Dermis blood vessel endothelial cell (primary cell): Measurements from ENCODE around the gene SLC6A1. TPM values are rescaled to one million over a fixed set of nuclear protein-coding genes. Genes with fewer than 3 reads are reported as not detected.
A peak's percentile ranks its signal among the peaks of the same experiment; 100 is the strongest.

Experiments
- DNase-seq: peaks from one replicate; pipeline ENCODE4 v3.0.0; 2010
- total RNA-seq: library from RNA; depleted of rRNA; stranded (reverse); fragments of >200 nt; gene quantifications from 2 replicates; pipeline ENCODE4 v1.2.3, GENCODE V29; 2014

Gene SLC6A1
- under 0.01 TPM in 1 of 2 replicates, not detected in the other for total RNA-seq

DNA sequence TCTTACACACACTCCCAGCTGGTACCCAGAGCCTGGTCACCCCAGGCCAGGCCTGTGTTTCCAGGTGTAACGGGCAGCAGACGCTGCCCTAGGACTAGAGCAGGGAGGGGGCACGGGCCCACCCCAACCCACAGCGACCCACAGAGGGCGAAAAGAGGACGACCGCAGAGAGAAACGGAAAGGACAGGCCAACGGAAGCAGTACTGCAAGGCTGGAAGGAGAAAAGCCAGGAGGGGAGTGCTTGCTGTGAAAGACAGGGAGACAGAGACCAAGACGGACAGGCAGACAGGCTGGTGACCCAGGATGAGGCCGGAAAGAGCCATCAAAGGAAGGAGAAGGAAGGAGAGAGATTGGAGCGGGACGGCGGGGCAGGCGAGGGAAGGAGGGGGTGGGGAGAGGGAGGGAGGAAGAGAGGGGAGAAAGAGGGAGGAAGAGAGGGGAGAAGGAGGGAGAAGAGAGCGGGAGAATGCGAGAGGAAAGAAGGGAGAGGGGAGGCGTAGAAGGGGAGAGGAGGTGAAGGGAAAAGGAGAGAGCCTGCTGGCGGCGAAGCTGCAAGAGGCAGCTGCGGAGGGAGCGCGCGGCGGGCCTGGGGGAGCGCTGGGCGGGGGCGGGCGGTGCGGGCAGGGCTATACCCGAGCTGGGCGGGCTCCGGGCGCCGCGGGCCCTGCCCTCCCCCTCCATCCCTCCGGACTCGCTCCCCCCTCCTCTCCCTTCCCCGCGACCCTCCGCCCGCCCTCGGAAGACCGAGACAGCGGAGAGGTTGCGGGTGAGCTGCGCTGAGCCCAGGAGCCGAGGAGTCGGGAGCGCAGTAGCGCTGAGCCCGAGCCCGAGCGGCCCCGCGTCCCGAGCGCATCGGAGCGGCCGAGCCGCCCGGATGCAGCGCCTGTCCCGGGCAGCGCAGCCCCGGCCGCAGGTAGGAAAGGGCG lies at the start of gene SLC6A1:
SLC6A1 (plus strand) TSS at position 732 of the 926 bp plus-strand sequence. CDS start 24,464 bp downstream, outside the sequence.
- no peak for DNase-seq

DNA sequence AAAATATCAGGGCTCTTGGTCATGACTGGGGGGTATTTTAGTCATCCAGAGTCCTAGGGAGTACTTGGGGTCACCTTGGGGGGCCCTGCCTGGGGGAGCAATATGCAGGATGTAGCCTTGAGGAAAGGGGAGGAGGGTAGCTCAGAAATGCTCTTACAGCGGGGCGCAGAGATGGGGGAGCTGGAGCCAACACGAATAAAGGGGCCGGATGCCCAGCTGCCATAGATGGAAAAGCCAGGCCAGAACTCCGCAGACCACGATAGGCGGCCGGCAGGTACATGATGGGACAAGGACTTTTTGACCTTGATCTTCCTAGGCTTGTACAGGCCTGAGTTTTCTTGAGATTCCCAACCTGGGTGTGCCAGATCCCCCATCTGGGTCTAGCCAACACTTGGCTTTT lies 47.7 kb upstream of the SLC6A1 start:
- DNase-seq = no peak

DNA sequence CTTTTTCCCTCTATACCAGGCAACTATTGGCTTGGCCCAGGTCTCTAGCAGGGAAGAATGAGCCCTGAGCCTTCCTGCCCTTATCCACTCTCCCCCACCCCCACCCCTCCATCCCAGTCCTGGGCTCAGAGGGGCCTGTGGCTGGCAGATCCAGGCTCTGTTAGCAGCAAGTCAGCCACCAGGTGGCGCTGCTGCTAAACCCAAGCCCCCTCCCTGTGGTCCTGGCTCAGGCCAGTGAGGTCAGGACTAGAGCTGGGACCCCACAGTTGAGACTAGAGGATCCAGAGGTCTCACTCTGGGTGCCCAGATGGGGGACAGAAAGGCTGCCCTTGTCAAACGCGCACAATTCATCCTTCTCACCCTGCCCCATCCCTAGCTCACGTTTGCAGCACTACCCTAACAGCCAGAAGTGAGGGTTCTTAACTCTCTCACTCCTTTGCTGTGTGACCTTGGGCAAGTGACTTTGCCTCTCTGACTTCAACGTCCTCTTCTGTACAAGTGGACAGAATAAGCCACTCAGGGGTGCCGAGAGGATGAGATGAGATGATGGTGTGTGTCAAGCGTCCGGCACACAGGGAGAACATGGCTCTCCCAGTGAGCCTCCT lies 46.8 kb upstream of the SLC6A1 start:
- DNase-seq = peak; percentile 77

DNA sequence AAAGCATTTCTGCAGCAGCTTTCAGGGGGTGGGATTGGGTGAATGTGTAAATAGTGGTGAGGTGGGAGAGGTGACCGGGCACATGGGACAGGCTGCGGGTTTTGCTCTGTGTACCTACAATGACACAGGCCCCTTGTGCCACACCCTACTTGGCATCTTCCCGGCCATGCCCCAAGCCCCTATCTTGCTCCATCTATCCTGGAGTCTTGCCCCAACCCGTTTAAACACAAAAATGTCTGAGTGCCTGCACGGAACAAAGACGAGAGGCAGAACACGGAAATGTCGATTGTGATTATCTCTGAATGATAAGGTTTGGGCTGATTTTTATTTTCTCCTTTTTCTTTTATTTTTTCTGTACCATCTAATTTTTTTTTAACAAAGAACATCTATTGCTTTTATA lies 46.0 kb upstream of the SLC6A1 start:
- no peak for DNase-seq

DNA sequence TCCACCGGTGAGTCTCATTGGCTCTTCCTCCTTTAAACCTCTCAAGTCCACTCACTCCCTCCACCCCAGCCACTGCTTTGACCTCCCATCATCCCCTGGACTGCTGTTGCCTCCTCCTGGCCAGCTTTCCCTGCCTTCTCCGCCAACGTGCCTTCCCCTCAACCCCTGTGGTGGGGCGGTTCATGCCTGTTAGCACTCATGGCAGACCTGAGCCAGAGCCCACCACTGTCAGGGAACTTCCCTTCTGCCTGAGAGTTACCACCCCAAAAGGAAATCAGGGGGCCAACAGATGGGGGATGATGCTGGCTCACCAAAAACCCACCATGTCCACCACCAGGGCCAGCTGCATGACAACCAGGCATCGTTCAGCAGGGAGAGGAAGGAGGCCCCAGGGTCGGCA lies 44.2 kb upstream of the SLC6A1 start:
- DNase-seq = no peak

DNA sequence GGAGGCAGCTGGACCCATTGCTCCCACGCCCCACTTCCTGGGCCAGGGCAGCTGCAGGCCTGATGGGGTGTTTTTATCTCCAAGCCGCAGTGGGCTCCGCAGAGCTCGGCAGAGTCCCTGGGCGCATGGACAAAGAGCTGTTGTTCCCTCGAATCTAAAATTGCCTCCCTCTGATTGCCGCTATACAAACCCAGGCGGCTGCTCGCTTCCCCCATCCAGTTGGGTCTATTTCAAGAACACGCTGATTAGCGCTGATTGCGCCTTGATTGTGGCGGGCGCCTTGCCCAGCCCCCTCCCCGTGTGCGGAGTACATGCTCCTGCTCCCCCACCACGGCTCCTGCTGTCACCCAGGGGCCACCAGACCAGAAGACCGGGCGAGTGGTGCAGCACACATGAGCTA lies 43.4 kb upstream of the SLC6A1 start:
- DNase-seq = no peak

DNA sequence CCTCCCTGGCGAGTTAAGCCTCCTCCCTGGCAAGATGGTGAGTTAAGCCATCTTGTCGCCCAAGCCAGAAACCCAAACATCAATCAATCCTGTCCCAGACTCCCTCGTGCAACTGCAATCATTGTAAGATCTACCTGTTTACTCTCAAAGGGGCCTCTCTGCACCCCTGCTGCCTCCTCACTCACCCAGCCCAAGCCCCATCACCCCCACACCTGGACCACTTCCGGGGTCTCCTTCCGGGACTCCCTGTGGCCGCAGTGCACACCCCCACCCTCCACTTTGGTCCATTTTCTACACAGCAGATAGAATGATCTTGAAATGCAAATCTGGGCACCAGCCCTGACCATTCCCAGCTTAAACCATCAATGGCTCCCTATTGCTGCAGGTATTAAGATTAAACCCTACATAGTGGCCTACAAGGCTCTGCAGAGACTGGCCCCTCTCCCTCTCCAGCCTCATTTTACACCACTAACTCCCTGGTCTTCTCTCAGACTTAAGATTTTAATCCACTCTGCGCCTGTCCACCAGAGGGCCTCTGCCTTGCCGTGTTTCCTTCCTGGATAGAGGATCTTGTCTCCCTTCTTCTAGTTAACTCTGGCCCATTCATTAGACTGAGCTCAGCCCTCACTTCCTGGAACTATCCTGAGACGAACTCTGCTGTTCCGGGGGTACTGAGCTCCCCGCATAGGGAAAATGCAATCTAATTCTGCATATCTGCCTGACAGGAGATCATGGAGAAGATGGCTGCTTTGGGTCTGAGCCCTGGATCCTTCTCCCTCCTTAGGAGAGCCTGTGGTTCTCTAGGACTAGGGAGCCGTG lies 41.9 kb upstream of the SLC6A1 start:
- DNase-seq = peak; percentile 56

DNA sequence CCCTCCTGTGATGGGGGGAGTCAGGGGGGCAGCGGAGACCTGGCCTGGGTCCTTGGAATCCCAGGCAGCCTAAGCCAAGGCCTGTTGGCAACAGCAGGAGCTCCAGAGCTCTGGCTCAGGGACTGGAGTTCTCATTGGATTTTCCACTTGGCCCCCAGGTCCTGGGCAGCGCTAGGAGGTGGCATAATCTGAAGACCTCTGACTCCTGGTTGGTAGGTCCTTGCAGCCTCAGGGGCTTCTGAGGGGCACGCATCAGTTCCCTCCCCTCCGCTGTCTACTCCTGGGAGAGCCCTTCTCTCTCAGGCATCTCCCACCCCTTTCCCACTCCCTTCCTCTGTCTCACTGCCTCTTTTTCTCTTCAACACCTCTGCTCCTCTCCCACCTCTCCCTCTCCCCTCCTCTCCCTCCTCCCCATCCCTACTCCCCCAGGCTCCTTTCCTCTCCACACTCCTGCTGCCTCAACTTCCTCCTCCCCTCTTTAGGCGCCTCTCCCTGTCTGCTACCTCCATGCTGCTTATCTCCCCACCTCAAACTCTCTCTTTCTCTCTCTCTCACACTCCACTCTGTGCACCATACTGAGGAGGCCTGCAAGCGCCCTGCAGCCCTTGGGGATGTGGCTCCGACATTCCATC lies 41.1 kb upstream of the SLC6A1 start:
- DNase-seq = no peak

DNA sequence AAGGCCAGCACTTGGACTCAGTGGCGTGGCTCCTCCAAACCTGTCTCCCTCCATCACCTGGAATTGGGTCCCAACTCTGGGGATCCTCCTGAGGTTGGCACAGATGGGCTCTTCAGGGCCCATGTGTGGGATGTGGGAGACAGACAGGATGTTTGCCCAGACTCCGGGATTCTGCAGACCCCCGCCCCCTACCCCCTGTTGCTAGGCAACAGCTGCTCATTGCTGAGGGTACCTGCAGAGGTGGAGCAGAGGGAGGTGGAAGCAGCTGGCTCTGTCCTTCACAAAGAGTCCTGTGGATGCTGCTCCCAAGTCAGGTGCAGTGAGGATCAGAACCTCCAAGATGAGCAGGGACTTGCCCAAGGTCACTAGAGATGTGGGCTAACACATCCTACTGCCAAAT lies 40.0 kb upstream of the SLC6A1 start:
- no peak for DNase-seq

DNA sequence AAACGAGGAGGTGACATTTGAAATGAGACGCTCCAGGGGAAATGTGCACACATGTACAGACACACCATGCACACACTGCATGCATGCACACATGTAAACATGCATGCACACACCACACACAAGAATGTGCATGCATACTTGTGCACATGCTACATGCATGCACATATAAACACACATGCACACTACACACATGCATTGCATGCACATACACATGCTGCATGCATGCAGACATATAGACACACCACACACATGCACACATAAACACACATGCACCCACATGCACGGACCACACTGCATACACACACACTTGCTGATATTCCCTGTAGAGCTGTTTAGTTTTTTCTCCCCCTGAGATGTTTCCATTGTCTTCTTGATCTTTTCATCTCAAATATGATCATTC lies 37.8 kb upstream of the SLC6A1 start:
- DNase-seq = no peak

DNA sequence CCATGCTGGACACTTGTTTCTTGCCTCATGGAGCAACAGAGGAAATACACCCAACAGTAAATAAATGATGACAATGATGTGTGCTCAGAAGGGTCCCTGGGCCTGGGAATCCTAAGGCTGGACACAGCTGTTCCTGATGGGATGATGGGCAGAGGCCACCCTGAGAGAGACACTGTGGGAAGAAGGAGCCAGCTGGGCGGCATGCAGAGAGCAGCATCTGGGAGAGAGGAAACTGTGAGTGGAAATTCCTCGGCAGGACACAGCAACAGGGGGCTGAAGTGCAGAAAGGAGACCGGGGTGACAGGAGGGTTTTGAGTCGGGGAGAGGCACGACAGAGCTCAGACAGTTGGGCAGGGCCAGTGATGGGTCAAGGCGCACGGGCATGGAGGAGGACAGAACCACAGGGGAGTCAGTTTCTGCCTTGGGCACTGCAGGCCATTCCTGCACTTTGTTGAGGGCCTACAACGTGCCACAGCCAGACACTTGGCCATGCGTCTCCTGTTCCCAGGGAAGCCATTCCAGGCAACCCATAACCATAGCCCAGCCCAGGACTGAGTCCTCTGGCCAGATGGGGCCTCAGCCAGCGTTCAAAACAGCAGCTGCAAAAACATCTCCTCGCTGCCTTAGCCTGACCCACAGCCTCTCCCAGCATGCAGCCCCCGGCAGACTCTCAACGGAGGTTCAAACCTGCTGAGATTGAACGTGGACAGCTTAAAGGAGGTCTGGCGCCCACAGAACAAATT lies 36.7 kb upstream of the SLC6A1 start:
- no peak for DNase-seq

DNA sequence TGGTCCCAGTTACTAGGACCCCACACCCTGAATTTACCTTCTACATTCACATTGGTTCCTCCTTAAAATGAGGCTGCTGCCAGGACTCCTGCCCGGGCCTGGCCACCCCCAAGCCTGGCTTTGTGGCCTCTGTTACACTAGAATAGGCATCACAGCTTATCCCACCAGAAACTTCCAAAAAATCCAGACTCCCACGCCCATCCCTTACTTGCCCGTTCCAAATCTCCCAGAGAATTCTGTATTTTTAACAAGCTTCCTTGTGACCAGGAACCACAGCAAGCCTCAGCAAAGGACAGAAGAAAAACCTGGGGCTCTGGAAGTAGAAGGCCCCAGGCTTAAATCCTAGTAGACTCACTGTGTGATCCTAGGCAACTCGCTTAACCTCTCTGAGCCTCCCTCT lies 36.0 kb upstream of the SLC6A1 start:
- DNase-seq = no peak

DNA sequence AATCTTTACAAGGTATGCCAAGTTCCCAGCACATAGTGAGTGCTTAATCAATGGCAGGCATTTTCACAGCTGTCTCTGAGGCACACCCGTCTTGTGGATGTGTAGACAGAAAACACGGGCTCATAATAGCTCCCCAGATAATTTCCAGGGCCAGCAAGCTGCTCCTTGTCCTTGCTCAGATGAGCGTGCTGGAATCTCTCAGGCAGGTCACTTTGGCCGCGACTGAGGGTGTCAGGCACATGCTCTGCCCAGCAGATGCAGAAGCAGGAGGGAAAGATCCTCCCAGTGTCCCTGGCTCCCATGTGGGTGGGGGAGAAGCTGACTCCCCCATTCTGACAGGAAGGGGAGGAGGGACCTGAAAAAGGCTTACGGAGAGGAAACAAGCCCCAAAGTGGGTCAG lies 35.6 kb upstream of the SLC6A1 start:
- DNase-seq = no peak

DNA sequence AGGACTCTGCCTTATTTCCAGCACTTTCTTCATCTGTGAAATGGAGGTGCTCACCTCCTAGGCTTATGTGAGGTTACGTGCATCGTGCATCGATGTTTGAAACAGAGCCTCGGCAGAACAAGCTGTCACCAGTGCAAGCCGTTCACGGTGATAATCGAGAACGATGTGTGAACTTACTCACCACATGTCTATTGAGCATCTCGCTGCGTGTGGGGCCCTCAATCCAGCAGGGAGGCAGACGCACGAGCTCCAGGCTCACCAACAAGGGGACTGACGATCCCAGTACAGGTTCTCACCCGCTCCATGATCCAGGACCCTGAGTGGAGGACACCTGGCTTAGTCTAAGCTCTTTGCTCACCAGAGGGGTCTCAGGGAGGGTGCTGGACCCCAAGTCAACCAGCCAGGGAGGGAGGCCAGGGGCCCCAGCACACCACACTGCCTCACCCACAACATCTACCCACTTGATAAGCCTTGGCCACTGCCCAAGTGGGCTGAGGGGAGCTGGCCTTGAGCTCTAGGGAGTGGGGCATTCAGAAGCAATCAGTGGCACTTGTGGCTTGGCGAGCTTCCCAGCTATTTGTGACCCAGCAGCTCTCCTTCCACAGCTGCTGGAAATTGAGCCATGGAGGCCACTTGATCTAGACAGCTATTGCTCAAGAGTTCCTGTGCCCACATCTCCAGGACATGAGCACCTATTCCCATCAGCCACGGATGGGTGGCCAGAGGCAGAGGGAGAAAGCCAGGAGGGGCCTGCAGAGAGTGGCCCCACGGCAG lies 34.4 kb upstream of the SLC6A1 start:
- no peak for DNase-seq

DNA sequence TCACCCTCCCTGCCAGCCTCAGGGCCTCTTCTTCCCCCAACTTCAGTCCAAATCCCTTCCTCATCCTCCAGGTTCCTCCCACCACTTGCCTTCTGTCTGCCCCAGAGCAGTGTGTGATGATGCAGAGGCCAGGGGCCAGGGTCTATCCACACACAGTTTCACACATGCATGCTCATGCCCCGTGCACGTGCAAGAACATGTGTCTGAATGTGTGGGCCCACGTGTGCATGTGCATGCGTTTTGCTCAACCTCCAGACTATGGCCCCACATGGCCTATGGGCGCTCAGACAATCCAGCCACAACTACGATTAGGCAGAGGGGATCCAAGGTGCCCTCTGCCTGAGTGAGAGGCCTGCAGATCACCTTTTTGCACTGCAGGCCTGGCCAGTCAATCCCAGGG lies 32.3 kb upstream of the SLC6A1 start:
- DNase-seq = no peak

DNA sequence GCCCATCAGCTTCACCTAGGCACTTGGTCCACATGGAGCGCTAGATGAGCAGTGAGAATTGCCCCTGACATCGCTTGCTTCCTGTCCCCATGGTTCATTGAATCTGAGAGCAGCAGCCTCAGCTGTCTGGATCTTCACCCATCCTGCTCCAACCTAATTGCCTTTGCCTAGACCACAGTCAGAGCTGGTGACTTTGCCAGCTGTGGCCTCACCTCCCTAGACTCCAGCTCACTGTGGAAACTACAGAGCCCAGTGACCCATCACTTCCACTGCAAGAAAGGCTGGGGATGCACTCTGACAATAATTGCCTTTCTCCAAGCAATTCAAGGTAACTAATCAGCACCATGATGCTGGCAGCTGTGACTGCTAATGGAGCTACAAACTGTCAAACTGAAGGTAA lies 30.6 kb upstream of the SLC6A1 start:
- DNase-seq = no peak

DNA sequence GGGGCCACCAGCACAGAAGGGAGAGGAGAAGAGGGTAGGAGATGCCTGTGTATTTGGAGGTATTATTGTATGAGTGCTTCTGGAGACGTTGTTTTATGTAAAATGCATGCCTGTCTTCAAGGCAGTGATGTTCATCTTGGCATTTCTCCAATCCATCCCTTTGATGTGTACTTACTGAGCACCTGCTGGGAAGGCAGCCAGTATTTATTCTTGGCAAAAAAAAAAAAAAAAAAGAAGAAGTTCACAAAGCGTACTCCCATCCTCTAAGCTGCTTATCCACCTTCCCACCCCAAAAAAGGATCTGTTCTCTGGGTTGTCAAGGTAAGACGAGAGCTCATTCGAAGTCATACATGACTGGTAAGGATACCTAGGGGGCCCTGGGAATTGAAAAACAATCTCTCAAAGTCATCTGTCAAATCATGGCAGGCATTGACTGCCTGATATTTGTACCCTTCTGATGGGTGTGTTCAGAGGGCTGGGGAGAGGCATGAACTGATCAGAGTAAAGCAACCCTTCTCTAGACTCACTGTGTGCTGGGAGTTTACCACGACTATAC lies 30.0 kb upstream of the SLC6A1 start:
- no peak for DNase-seq

DNA sequence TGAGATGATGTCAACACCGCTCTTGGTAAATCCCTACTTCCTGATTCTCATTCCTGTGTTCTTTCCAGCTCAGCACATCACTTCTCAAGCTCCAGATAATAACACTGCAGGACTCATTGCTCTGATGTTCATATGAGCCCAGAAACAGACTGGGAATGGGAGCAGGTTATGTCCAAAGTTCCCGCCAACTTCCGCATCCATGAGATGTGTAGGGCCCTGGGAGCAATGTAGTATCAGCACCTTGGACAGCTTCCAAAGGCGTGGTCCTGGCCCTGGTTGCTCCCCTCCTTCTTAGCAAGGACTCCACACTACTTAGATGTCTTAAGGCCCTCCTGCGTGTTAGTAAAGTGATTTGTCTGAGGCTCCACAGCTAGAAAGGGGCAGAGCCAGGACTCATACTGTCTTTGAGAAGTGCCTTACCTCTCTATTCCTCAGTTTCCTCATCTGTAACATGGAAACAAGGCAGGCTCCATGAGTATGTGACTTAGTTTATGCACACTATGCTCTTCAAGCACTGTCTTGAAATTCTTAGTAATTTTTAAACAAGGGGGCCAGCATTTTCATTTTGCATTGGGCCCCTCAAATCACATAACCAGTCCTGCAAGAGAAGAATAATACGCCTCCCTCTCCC lies 27.9 kb upstream of the SLC6A1 start:
- peak; percentile 35 for DNase-seq

DNA sequence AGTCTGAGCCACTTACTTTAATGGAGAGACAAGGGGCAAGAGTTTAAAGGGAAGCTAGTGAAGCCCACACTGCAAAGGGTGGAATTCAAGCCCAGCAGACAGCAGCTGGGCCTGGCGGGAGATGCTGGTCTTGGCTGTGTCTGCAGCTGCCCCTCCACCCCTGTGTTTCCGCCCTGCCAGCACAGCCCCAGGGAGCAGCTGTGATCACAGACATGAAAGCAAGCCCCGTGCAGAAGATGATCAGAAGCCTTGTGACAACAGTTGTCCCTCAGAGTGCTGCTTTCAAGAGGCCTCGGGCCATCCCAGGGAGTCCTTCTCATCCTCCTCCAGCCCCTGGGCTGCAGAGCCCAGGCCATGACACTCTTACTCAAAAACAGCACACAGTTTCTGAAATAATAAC lies 24.1 kb upstream of the SLC6A1 start:
- DNase-seq = no peak

DNA sequence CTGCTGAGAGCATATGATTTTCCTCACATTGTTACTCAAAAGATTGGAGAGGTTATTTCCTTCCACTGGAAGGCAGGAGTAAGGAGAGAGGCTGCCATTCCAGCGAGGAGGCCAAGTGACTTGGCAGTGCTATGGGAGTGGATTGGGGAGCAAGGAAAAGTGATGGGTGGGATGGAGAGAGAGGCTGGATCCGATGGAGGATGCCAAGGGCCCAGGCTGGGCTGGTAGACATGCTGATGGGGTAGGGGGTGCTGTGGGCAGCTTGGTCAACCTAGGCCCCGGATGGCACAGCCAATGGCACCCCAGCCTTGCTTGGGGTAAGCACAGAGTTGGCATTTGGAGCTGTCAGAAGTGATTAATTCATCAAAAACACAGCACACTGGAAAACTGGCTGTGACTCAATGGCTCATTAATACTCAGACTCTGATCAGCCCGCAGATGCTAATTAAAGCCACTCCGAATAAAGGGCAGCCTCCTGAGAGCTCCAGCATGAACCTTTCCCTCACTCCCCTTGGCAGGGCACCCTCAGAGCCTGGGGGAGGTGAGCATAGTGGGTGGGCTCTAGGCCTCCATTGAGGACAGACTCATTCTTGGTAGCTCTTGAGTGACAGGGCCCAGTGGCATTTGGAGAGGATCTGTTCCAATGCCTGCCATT lies 22.1 kb upstream of the SLC6A1 start:
- no peak for DNase-seq
